Epithelial cell of prostate (primary cell): Measurements from ENCODE around the gene POMT2.

Experiments
- DNase-seq: peaks from one replicate; pipeline ENCODE4 v3.0.0-alpha.2; 2011; ENCODE audit warnings: low read depth, low spot score
- H3K27ac ChIP-seq: fragments of 450-650 bp; 2 replicates; pipeline ENCODE4 v1.5.1; 2017; ENCODE audit warnings: mild to moderate bottlenecking

POMT2 gene

DNA sequence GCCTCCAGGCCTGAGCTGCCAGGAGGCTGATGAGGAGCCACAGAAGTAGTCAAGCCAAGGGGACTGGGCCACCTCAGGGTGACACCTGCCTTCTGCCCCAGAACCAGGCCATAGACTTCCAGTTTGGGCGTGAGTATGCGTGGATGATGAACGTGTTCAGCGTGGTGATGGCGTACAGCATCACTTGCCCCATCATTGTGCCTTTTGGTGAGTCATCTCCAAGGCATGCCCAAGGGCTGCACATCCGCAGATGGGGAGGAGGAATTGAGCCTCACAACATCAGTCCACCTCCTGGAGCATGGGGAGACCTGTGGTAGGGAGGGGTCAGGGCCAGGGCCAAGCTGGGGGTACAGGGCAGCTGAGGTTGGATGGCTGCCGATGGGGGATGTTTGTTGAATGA lies 72.0 kb downstream of the POMT2 start:
- DNase-seq, result no peak

DNA sequence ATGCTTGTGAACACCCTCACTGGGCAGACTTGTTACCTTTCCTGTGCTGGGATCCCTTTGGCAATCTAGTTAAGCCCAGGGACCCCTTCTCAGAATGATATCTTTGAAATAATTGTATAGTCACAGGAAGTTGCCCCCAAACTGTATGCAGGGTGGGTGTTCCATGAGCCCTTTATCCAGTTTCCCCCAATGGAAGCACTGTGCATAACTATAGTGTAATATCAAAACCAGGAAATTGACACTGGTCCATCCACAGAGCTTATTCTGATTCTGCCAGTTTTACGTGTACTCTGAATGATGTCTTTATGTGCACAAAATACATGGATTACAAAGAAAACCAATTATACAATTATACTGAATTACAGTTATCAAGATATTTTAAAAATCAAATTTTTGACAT lies 73.9 kb downstream of the POMT2 start:
- no peak for DNase-seq
- H3K27ac ChIP-seq, result no peak overlapping the region

More for the DNA sequence above, 72.0 kb downstream of the POMT2 start:
- no peak overlapping the region for H3K27ac ChIP-seq

DNA sequence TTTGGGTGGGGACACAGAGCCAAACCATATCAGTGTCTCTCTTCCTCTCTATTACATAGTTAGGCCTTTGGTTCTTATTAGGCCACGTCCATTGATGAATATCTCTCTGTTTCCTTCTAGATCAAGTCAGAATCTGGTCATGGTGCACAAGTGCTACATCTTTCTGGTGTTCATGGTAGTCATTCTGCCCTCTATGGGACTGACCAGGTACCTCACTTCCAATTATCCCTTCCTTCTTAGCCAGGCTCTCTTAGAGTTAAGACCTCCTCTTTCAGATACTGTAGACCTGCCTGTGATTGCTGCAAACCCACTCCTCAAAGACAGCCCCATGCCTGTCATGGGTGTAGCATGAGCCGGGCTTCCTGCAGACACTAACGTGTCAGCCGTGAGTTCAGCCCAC lies 74.9 kb downstream of the POMT2 start:
- no peak overlapping the region for H3K27ac ChIP-seq
- DNase-seq, result no peak

DNA sequence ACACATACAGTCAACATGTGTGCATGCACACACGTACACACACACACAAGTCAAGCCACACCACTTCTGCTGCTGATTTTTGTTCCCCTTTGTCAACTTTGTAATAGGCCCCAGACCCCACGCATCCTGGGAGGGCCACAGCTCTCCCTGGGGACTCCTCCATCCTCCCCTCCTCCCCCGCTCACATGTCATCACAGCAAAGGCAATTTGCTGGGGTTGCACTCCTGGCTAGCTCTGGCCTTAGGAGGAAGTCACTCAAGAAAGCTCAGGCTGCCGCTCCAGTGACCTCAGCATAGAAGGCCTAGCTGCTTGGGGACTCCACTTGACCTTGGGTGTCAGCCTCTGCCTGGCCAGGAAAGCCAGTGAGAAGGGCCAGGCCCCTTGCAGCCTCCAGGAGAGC lies 76.8 kb downstream of the POMT2 start:
- DNase-seq, result no peak

DNA sequence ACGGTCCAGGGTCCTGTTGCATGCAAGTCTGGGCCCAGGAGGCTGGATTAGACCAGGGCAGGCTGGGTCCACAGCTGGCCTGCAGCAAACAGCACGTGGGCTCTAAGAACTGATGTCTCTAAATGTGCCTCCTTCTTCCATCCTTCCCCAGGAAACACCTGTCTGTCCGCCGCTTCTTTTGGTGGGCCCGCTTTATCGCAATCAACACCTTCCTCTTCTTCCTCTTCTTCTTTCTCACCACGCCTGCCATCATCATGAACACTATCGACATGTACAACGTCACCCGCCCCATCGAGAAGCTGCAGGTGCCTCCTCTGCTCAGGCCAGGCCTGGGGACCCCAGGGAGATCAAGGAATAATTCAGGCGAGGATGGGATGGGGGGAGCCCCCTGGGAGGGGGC lies 77.9 kb downstream of the POMT2 start:
- no peak overlapping the region for H3K27ac ChIP-seq
- DNase-seq, result no peak

More for the DNA sequence above, 76.8 kb downstream of the POMT2 start:
- no peak overlapping the region for H3K27ac ChIP-seq

DNA sequence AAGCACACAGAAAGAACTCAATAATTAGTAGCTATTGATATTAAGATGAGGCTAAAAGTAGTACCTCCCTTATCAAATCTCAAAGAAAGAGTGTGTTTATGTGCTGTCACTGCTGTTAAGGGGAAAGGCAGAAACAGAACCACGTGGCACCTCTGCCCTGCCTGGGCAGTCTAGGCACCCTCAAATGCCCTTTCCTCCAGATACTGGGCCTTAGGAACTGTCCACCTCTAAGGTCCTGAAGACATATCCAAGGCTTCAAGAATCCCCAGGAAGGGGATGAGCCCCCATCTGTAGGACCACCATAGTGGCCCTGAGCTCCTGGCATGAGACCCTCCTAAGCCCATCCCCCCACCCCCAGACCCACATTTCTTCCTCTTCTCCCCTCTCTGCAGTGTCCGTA lies 78.7 kb downstream of the POMT2 start:
- no peak for DNase-seq
- H3K27ac ChIP-seq, result no peak overlapping the region

DNA sequence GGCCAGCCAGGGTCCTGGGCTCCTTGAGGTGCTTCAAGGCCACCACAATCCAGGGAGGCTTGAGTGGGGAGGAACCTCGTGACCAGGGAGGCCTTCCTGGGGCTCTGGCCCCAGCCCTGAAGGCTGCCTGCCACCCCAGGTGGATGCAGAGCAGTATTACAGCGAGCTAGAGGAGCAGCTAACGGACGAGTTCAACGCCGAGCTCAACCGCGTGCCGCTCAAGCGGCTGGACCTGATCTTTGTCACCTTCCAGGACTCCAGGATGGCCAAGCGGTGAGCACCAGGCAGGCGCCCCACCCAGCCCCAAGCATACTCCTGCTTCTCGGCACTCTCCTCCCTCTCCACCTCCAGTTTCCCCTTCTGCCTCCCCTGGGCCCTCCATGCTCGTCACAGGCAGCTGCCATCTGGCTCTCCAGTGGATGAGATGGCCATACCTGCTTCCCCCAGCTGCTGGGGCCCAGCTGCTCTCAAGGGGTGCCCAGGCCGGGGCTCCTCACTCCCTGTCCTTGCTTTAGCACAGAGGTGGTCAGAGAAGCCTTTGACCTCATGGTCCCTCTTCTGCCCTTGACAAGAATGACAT lies 80.3 kb downstream of the POMT2 start:
- no peak for DNase-seq
- no peak overlapping the region for H3K27ac ChIP-seq

DNA sequence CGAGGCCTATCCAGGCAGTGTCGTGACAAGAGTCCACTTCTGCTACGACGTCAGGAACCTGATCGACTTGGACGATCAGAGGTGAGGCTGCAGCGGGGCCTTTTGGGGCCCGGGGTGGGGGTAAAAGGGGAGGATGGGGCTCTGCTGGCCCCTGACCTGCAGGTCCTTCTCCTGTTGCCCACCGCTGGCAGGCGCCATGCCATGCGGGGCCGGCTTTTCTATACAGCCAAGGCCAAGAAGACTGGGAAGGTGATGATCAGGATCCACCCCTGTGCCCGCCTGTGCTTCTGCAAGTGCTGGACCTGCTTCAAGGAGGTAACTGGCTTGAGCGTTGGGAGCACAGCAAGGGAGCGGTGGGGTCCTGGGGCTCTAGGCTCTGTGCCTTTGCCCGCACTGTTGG lies 81.3 kb downstream of the POMT2 start:
- DNase-seq, result no peak

DNA sequence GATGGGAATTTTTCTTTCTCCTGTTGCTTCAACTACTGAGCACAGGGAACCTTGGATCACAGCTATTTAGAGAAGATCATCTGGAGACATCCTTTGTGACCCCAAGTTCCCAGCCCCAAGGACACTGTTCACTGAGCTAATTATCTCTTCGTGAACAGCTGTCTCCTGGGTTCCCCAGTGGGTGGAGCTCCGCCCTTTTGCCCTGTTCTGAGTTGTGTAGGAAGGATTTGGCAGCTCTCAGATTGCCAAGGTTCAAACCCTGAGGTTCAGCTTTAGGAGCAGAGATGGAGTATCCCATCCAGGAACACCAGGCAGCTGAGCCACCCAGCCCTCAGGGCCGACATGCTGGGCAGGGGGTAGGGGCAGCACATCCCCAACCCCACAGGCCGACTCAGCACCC lies 81.7 kb downstream of the POMT2 start:
- H3K27ac ChIP-seq, result no peak overlapping the region
- no peak for DNase-seq

More for the DNA sequence above, 81.3 kb downstream of the POMT2 start:
- no peak overlapping the region for H3K27ac ChIP-seq

DNA sequence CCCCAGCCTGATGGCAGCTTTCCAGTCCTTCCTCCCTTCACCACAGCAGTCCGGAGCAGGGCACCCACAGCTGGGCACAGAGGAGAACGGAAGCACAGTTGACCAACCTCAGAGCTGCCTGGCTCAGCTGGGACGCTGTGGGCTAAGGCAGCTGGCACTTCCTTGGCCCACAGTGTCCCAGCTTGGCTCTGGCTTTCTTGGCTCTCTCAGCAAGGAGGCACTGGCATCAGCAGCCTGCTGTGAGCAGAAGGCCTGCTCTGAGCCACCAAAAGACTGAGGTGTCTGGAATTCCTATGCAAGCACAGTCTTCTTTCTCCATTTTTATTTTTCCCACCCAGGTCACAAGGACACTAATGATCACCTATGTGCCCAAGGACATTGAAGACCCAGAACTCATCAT lies 82.3 kb downstream of the POMT2 start:
- DNase-seq, result no peak

DNA sequence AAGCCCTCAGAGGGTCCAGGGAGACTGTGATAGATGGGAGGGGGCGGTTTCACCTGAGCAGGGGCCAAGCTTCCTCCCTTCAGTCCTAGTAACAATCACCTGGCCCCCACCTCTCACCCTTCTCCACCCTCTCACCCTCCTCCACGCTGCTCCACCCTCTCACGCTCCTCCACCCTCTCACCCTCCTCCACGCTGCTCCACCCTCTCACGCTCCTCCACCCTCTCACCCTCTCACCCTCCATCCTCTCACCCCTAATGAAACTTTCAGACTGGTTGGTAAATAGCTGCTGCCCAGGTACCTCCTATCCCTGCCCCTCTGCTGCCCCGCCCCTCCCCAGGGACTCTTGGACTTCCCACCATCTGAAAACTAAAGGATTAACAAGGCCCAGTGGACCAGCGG lies 83.9 kb downstream of the POMT2 start:
- H3K27ac ChIP-seq, result no peak overlapping the region
- DNase-seq, result no peak

More for the DNA sequence above, 82.3 kb downstream of the POMT2 start:
- H3K27ac ChIP-seq, result no peak overlapping the region

DNA sequence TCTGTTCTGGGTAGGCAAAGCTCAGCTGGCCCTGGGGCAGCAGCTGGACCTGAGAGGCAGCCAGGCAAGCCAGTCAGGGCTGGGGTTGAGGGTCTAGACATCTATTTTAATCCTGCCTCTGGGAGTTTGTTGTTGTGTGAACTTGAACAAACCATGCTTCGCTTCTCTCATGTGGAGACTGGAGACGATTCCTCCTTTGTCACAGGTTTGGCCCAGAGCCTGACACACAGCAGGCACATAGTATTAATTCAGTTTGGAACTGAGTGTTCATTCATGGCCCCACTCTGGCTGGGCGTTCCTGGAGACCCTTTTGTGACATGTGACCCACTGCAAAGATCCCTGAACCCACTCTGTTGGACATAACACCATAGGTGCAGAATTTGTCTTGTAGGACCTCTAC lies 89.0 kb downstream of the POMT2 start:
- no peak for DNase-seq
- no peak overlapping the region for H3K27ac ChIP-seq

DNA sequence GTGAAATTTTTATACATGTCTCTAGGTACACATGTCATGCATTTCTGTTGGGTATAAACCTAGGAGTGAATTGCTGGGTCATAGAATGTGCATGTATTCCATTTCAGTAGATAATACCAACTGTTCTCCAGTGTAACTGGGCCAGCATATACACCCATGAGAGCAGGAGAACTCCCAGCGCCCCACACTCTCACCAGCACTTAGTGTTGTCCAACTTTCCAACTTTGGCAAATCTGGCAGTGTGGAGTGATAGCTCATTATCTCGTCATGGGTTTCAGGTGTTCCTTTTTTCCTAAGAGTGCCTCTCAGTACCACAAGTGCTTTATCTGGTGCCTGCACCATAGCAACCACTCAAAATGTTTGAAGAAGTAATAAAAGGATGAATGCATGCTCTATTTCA lies 89.8 kb downstream of the POMT2 start:
- H3K27ac ChIP-seq, result no peak overlapping the region
- DNase-seq, result no peak

DNA sequence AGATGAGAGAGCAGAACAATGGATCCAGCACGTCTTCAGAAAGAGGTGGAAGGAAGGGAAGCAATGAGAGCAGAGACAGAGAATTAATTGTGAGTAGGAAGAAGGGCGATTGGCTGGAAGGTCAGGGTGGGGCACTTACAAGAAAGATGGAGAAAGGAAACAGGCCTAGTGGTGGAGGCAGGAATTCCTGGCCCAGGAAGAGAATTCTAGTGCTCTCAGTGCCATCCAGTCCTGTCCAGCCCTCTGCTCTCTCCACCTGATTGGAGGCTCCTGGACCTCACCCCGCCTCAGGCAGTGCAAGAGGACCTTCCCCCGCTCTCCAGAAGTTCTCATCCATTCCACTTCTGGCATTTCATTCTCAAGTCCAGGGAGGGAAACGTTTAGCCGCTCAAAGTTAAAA lies 92.6 kb downstream of the POMT2 start:
- H3K27ac ChIP-seq, result no peak overlapping the region
- no peak for DNase-seq

DNA sequence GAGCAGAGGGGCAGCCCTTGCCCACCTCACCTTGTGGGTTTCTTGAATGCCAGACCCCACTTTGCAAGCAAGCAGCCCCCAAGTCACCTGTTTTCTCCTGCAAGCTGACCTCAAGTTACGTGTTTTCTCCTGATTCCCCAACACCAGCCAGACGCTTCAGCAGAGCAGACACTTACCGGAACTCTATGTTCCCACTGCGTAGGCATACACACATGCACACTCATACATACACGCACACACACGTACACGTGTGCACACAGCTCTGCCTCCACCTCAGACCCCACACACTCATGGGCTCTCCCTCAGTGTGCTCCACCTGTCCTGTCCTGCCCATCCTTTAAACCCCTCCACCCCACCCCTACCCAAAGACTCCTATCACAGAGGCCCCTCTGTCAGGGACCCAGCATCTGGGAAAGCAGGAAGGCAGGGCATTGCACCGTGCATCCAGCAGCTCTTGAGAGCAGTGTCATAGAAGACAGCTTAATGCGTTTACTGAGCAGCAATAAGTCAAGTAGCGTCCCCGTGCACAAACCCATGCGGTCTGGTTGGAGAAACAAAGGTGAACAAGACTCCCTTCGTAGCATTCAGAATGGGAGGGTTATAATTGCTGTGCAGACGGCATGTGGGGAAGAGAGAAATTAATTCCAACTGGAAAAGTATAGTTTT lies 94.7 kb downstream of the POMT2 start:
- DNase-seq, result no peak
- no peak overlapping the region for H3K27ac ChIP-seq

DNA sequence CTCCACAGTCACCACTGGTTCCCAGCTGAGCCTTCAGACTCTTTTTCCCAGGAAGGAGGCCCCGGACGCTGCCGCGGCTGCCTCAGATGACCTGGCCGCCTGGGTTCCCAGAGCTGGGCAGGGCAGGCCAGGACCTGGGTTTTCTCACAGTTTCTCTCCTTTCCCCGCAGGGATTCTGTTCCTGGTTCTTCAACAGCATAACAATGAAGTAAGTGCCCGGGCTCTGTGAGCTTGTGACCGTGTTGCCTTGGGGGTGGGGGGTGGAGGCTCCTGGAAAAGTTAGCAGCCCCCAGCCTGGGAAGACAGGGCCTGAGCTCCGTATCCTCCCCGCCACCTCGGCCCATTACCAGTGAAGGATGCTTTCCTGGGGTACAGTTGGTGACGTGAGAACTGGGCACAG lies 95.4 kb downstream of the POMT2 start:
- DNase-seq, result no peak
- no peak overlapping the region for H3K27ac ChIP-seq
